ENCODE measurements around the gene MRTO4. TPM values are rescaled to one million over a fixed set of nuclear protein-coding genes. Genes with fewer than 3 reads are reported as not detected.

MRTO4 gene
- total RNA-seq, 1 donor from 2014 or later, result 41.0 TPM

- Histone ChIP-seq H3K79me2 (ENCODE audit: insufficient read depth, low read length) (peaks cover 98% of the 10 kb centered on the region), H3K9me3 (ENCODE audit: insufficient read depth, low read depth, low read length) (no peaks in the 10 kb centered on the region), H3K4me3 (ENCODE audit: insufficient read depth, low read depth, low read length) (no peak overlapping the region), H3K4me1 (ENCODE audit: insufficient read depth, low read length) (peaks cover 18% of the 10 kb centered on the region), H4K20me1 (ENCODE audit: insufficient read depth, low read length) (peaks cover 95% of the 10 kb centered on the region), H3K4me2 (ENCODE audit: low read length) (peak overlapping the region; percentile 13), H3K27me3 (ENCODE audit: insufficient read depth, low read length) (no peaks in the 10 kb centered on the region), H3K27ac (ENCODE audit: low read depth, low read length) (no peak overlapping the region), H2AFZ (ENCODE audit: low read depth, low read length) (no peak overlapping the region), H3K9ac (ENCODE audit: low read length) (no peak overlapping the region), H3K36me3 (ENCODE audit: insufficient read depth, low read length) (peaks cover 19% of the 10 kb centered on the region)
- H3K36me3 Mint-ChIP-seq (ENCODE audit: low read depth, unreplicated experiment), result peaks cover 1% of the 10 kb centered on the region
- H3K9me3 Mint-ChIP-seq (ENCODE audit: unreplicated experiment), result no peaks in the 10 kb centered on the region
- no peak overlapping the region for H3K27ac Mint-ChIP-seq (ENCODE audit: unreplicated experiment)
- no peak for FAIRE-seq
- no peak for TF ChIP-seq EZH2 (IDR thresholded peaks at IDR 0.05; ENCODE audit: insufficient read depth, low read length)
- TF ChIP-seq CTCF (IDR thresholded peaks at IDR 0.05; ENCODE audit: insufficient read depth, low read depth, low read length), result no peak
- no peaks in the 10 kb centered on the region for H3K27me3 Mint-ChIP-seq (ENCODE audit: low read depth, unreplicated experiment)
- H3K4me3 Mint-ChIP-seq (ENCODE audit: unreplicated experiment), result no peak overlapping the region
- peaks cover 36% of the 10 kb centered on the region for H3K4me1 Mint-ChIP-seq (ENCODE audit: low read depth, unreplicated experiment)
- peak; percentile 87 for DNase-seq (ENCODE audit: low read depth)
These were observed 48.2 kb upstream of the MRTO4 start for GRCh38 chr1:19203440-19203839.

GRCh38 chr1:19204446-19205266 lies 46.9 kb upstream of the MRTO4 start:
- no peak overlapping the region for H3K9ac ChIP-seq (ENCODE audit: low read length)
- peaks cover 18% of the 10 kb centered on the region for H3K4me1 ChIP-seq (ENCODE audit: insufficient read depth, low read length)
- Mint-ChIP-seq H3K9me3 (ENCODE audit: unreplicated experiment) (no peaks in the 10 kb centered on the region), H3K27me3 (ENCODE audit: low read depth, unreplicated experiment) (no peaks in the 10 kb centered on the region), H3K27ac (ENCODE audit: unreplicated experiment) (no peak overlapping the region), H3K36me3 (ENCODE audit: low read depth, unreplicated experiment) (peaks cover 1% of the 10 kb centered on the region), H3K4me3 (ENCODE audit: unreplicated experiment) (no peak overlapping the region), H3K4me1 (ENCODE audit: low read depth, unreplicated experiment) (peaks cover 36% of the 10 kb centered on the region)
- no peak for FAIRE-seq
- no peak overlapping the region for H3K27ac ChIP-seq (ENCODE audit: low read depth, low read length)
- H3K4me2 ChIP-seq (ENCODE audit: low read length), result peak overlapping the region; percentile 39
- peaks cover 7% of the 10 kb centered on the region for H3K36me3 ChIP-seq (ENCODE audit: insufficient read depth, low read length)
- H3K79me2 ChIP-seq (ENCODE audit: insufficient read depth, low read length), result peaks cover 100% of the 10 kb centered on the region
- peaks cover 95% of the 10 kb centered on the region for H4K20me1 ChIP-seq (ENCODE audit: insufficient read depth, low read length)
- H3K4me3 ChIP-seq (ENCODE audit: insufficient read depth, low read depth, low read length), result no peak overlapping the region
- no peak for TF ChIP-seq CTCF (IDR thresholded peaks at IDR 0.05; ENCODE audit: insufficient read depth, low read depth, low read length)
- no peak for TF ChIP-seq EZH2 (IDR thresholded peaks at IDR 0.05; ENCODE audit: insufficient read depth, low read length)
- no peaks in the 10 kb centered on the region for H3K27me3 ChIP-seq (ENCODE audit: insufficient read depth, low read length)
- no peak overlapping the region for H2AFZ ChIP-seq (ENCODE audit: low read depth, low read length)
- no peaks in the 10 kb centered on the region for H3K9me3 ChIP-seq (ENCODE audit: insufficient read depth, low read depth, low read length)
- no peak for DNase-seq (ENCODE audit: low read depth)

- Histone ChIP-seq H3K36me3 (ENCODE audit: insufficient read depth, low read length) (peaks cover 4% of the 10 kb centered on the region), H2AFZ (ENCODE audit: low read depth, low read length) (no peak overlapping the region), H3K4me1 (ENCODE audit: insufficient read depth, low read length) (peaks cover 18% of the 10 kb centered on the region), H3K79me2 (ENCODE audit: insufficient read depth, low read length) (peaks cover 100% of the 10 kb centered on the region), H3K9me3 (ENCODE audit: insufficient read depth, low read depth, low read length) (no peaks in the 10 kb centered on the region), H3K27ac (ENCODE audit: low read depth, low read length) (no peak overlapping the region), H3K27me3 (ENCODE audit: insufficient read depth, low read length) (no peaks in the 10 kb centered on the region), H3K4me3 (ENCODE audit: insufficient read depth, low read depth, low read length) (no peak overlapping the region), H4K20me1 (ENCODE audit: insufficient read depth, low read length) (peaks cover 88% of the 10 kb centered on the region), H3K4me2 (ENCODE audit: low read length) (no peak overlapping the region), H3K9ac (ENCODE audit: low read length) (no peak overlapping the region)
- no peaks in the 10 kb centered on the region for H3K27me3 Mint-ChIP-seq (ENCODE audit: low read depth, unreplicated experiment)
- H3K4me3 Mint-ChIP-seq (ENCODE audit: unreplicated experiment), result no peak overlapping the region
- no peak for TF ChIP-seq EZH2 (IDR thresholded peaks at IDR 0.05; ENCODE audit: insufficient read depth, low read length)
- TF ChIP-seq CTCF (IDR thresholded peaks at IDR 0.05; ENCODE audit: insufficient read depth, low read depth, low read length), result no peak
- peaks cover 1% of the 10 kb centered on the region for H3K36me3 Mint-ChIP-seq (ENCODE audit: low read depth, unreplicated experiment)
- FAIRE-seq (no peak), DNase-seq (ENCODE audit: low read depth) (no peak)
- H3K9me3 Mint-ChIP-seq (ENCODE audit: unreplicated experiment), result no peaks in the 10 kb centered on the region
- H3K27ac Mint-ChIP-seq (ENCODE audit: unreplicated experiment), result no peak overlapping the region
- H3K4me1 Mint-ChIP-seq (ENCODE audit: low read depth, unreplicated experiment), result peaks cover 36% of the 10 kb centered on the region
These were observed 46.2 kb upstream of the MRTO4 start for GRCh38 chr1:19205403-19205802.
